Retina (tissue), 1 donor: ENCODE results near the gene DIABLO.
A peak's percentile ranks its signal among the peaks of the same experiment; 100 is the strongest.
"Not testable (repeated sequence)": the region's sequence is repeated elsewhere in the genome, so short reads cannot be mapped to it uniquely, and the experiment has no call there.

Experiments
- DNase-seq: peaks from one replicate; pipeline ENCODE4 v3.0.0-alpha.2; 2016

Gene DIABLO

GRCh38 chr12:122187466-122187865, 38.4 kb downstream of the DIABLO start:
- DNase-seq, result no peak

- no peak for DNase-seq
Observed at GRCh38 chr12:122185494-122186082, 40.3 kb downstream of the DIABLO start.

- no peak for DNase-seq
Observed at GRCh38 chr12:122185079-122185478, 40.8 kb downstream of the DIABLO start.

- no peak for DNase-seq
Observed at GRCh38 chr12:122184517-122184916, 41.3 kb downstream of the DIABLO start.

GRCh38 chr12:122183588-122183940, 42.3 kb downstream of the DIABLO start:
- peak; percentile 40 for DNase-seq

GRCh38 chr12:122182887-122183587, 42.8 kb downstream of the DIABLO start, which contains the start of gene LRRC43:
Gene LRRC43 (plus strand): TSS chr12:122183123. CDS start chr12:122183145, 22 bp downstream.
- DNase-seq, result peak; percentile 80

GRCh38 chr12:122176473-122176872, 49.4 kb downstream of the DIABLO start:
- DNase-seq, result not testable (repeated sequence)

GRCh38 chr12:122174155-122174845, 51.6 kb downstream of the DIABLO start, which contains the start of gene IL31:
Gene IL31 (minus strand): TSS chr12:122174221. CDS start chr12:122174172, 49 bp downstream.
- no peak for DNase-seq

- DNase-seq, result no peak
Observed at GRCh38 chr12:122172262-122172939, 53.5 kb downstream of the DIABLO start.

GRCh38 chr12:122171399-122171798, 54.5 kb downstream of the DIABLO start:
- no peak for DNase-seq

GRCh38 chr12:122168492-122168891, 57.4 kb downstream of the DIABLO start:
- DNase-seq, result no peak

GRCh38 chr12:122167356-122167925, 58.4 kb downstream of the DIABLO start:
- DNase-seq, result no peak

GRCh38 chr12:122166422-122167349, 59.2 kb downstream of the DIABLO start:
- peak; percentile 22 for DNase-seq

- no peak for DNase-seq
Observed at GRCh38 chr12:122162976-122163375, 62.9 kb downstream of the DIABLO start.

GRCh38 chr12:122161682-122162081, 64.2 kb downstream of the DIABLO start:
- DNase-seq, result no peak

- DNase-seq, result no peak
Observed at GRCh38 chr12:122160761-122161160, 65.1 kb downstream of the DIABLO start.

- DNase-seq, result no peak
Observed at GRCh38 chr12:122159882-122160281, 66.0 kb downstream of the DIABLO start.

GRCh38 chr12:122158700-122159285, 67.1 kb downstream of the DIABLO start:
- DNase-seq, result no peak
